ENCODE data around the gene RARRES1.

RARRES1 gene

GRCh38 chr3:158763421-158763820, 31.2 kb upstream of the RARRES1 start:
- Histone ChIP-seq H3K4me1 (ENCODE audit: control insufficient read depth, insufficient read depth, low read length, unreplicated experiment) (peaks cover 11% of the 10 kb centered on the region), H3K27ac (ENCODE audit: low read depth, low read length) (no peak overlapping the region), H3K79me2 (ENCODE audit: control insufficient read depth, insufficient read depth, low read length, unreplicated experiment) (no peaks in the 10 kb centered on the region), H3K4me3 (ENCODE audit: low read depth, low read length) (no peak overlapping the region), H2AFZ (ENCODE audit: low read length, unreplicated experiment) (no peak overlapping the region), H3K27me3 (ENCODE audit: insufficient read depth, low read length) (peaks cover 4% of the 10 kb centered on the region; the same call in 1 of the 2 replicates), H3K36me3 (ENCODE audit: insufficient read depth, low read length) (no peaks in the 10 kb centered on the region)

DNA sequence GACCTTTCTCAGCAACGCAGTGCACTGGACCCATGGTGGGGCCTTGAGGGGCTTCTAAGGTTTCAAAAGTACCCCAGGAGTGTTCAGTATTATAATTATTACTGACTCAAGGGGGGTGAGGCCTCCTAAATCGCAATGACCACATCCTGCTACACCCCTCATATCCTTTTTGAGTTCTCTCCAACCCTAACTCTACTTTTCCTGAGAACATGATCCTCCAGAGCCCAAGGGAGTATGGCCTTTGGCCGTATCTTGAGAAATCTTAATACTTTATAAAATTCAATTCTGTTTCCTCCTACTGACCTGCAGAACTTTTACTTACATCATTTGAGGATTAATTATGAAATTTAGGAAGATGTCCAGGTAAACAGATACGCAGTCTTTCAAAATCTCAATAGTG, 30.4 kb upstream of the RARRES1 start:
- Histone ChIP-seq H3K4me1 (ENCODE audit: control insufficient read depth, insufficient read depth, low read length, unreplicated experiment) (peaks cover 4% of the 10 kb centered on the region), H3K27ac (ENCODE audit: low read depth, low read length) (no peak overlapping the region), H3K27me3 (ENCODE audit: insufficient read depth, low read length) (peaks cover 4% of the 10 kb centered on the region; the same call in 1 of the 2 replicates)

GRCh38 chr3:158761350-158761749, 29.1 kb upstream of the RARRES1 start:
- Histone ChIP-seq H3K79me2 (ENCODE audit: control insufficient read depth, insufficient read depth, low read length, unreplicated experiment) (no peaks in the 10 kb centered on the region), H3K4me3 (ENCODE audit: low read depth, low read length) (no peak overlapping the region), H3K36me3 (ENCODE audit: insufficient read depth, low read length) (no peaks in the 10 kb centered on the region), H3K27ac (ENCODE audit: low read depth, low read length) (no peak overlapping the region), H2AFZ (ENCODE audit: low read length, unreplicated experiment) (no peak overlapping the region), H3K27me3 (ENCODE audit: insufficient read depth, low read length) (peaks cover 2% of the 10 kb centered on the region; the same call in 1 of the 2 replicates), H3K4me1 (ENCODE audit: control insufficient read depth, insufficient read depth, low read length, unreplicated experiment) (peaks cover 4% of the 10 kb centered on the region)

More for the DNA sequence above, 30.4 kb upstream of the RARRES1 start:
- H3K4me3 ChIP-seq (ENCODE audit: low read depth, low read length) = no peak overlapping the region
- no peaks in the 10 kb centered on the region for H3K79me2 ChIP-seq (ENCODE audit: control insufficient read depth, insufficient read depth, low read length, unreplicated experiment)
- H3K36me3 ChIP-seq (ENCODE audit: insufficient read depth, low read length) = no peaks in the 10 kb centered on the region
- H2AFZ ChIP-seq (ENCODE audit: low read length, unreplicated experiment) = no peak overlapping the region

GRCh38 chr3:158755421-158755820, 23.2 kb upstream of the RARRES1 start:
- Histone ChIP-seq H3K4me3 (ENCODE audit: low read depth, low read length) (no peak overlapping the region), H3K36me3 (ENCODE audit: insufficient read depth, low read length) (no peaks in the 10 kb centered on the region), H3K79me2 (ENCODE audit: control insufficient read depth, insufficient read depth, low read length, unreplicated experiment) (no peaks in the 10 kb centered on the region), H2AFZ (ENCODE audit: low read length, unreplicated experiment) (no peak overlapping the region), H3K4me1 (ENCODE audit: control insufficient read depth, insufficient read depth, low read length, unreplicated experiment) (no peaks in the 10 kb centered on the region), H3K27ac (ENCODE audit: low read depth, low read length) (no peak overlapping the region), H3K27me3 (ENCODE audit: insufficient read depth, low read length) (no peaks in the 10 kb centered on the region)

DNA sequence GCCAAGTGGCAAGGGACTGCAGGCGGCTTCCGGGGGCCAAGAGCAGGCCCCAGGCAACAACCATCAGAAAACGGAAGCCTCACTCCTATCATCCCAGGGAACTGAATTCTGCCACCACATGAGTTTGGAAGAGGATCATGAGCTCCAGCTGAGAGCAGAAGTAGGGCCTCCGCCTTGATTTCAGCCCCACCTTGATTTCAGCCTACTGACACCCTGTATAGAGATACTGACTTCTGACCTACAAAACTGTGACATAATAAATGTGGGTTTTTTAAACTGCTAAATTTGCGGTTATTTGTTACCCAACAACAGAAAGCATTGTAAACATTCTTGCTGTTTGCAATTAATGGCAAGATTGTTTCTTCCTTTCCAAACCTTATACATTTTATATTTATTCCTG, 21.6 kb upstream of the RARRES1 start:
- no peaks in the 10 kb centered on the region for H3K36me3 ChIP-seq (ENCODE audit: insufficient read depth, low read length)

DNA sequence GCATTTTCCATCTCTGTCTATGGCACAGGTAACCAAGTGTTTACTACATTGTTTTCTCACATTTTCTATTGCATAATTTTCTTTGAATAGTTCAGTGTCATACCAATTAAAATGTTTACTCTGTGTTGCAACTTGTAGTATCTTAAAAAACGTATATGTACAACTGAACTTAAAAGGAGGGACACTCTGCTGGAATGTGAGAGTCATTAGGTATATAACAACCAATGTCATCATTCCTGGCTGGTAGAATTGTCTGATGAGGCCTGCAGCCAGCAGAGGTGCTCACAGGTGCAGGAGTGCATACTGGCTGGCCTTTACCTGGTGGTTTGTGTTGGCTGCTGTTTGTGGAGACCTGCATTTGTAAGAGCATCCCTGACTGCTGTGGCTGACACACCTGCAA, 19.1 kb upstream of the RARRES1 start:
- Histone ChIP-seq H3K27me3 (ENCODE audit: insufficient read depth, low read length) (no peaks in the 10 kb centered on the region), H2AFZ (ENCODE audit: low read length, unreplicated experiment) (no peak overlapping the region), H3K36me3 (ENCODE audit: insufficient read depth, low read length) (no peaks in the 10 kb centered on the region), H3K79me2 (ENCODE audit: control insufficient read depth, insufficient read depth, low read length, unreplicated experiment) (no peaks in the 10 kb centered on the region), H3K4me3 (ENCODE audit: low read depth, low read length) (no peak overlapping the region), H3K27ac (ENCODE audit: low read depth, low read length) (no peak overlapping the region), H3K4me1 (ENCODE audit: control insufficient read depth, insufficient read depth, low read length, unreplicated experiment) (peaks cover 26% of the 10 kb centered on the region)

More for the DNA sequence above, 21.6 kb upstream of the RARRES1 start:
- Histone ChIP-seq H3K27me3 (ENCODE audit: insufficient read depth, low read length) (no peaks in the 10 kb centered on the region), H3K4me1 (ENCODE audit: control insufficient read depth, insufficient read depth, low read length, unreplicated experiment) (peaks cover under 1% of the 10 kb centered on the region), H3K4me3 (ENCODE audit: low read depth, low read length) (no peak overlapping the region), H3K79me2 (ENCODE audit: control insufficient read depth, insufficient read depth, low read length, unreplicated experiment) (no peaks in the 10 kb centered on the region), H3K27ac (ENCODE audit: low read depth, low read length) (no peak overlapping the region), H2AFZ (ENCODE audit: low read length, unreplicated experiment) (no peak overlapping the region)

DNA sequence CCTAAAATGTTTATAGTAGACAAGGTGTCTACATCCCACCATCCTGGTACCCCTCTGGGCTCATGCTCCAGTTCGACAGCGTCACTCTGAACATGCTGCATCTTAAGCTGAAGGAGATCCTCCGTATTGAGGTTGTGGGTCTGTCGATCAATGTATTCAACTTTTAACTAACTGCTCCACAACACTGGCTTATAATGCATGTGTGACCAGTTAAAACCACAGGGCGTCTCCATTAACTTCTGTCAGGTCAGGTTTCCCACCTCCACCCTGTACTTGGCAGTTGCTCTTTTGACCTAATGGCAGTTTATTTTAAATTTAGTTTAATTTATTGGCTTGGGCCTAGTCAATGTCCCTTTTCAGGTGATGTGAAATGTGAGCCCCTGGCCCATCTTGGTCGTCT, 17.8 kb upstream of the RARRES1 start:
- Histone ChIP-seq H3K4me3 (ENCODE audit: low read depth, low read length) (no peak overlapping the region), H2AFZ (ENCODE audit: low read length, unreplicated experiment) (no peak overlapping the region), H3K27ac (ENCODE audit: low read depth, low read length) (no peak overlapping the region), H3K36me3 (ENCODE audit: insufficient read depth, low read length) (0 out of 2 replicates have a peak, but pooled peaks cover under 1% of the 10 kb centered on the region), H3K79me2 (ENCODE audit: control insufficient read depth, insufficient read depth, low read length, unreplicated experiment) (no peaks in the 10 kb centered on the region), H3K27me3 (ENCODE audit: insufficient read depth, low read length) (no peaks in the 10 kb centered on the region), H3K4me1 (ENCODE audit: control insufficient read depth, insufficient read depth, low read length, unreplicated experiment) (peaks cover 27% of the 10 kb centered on the region)

DNA sequence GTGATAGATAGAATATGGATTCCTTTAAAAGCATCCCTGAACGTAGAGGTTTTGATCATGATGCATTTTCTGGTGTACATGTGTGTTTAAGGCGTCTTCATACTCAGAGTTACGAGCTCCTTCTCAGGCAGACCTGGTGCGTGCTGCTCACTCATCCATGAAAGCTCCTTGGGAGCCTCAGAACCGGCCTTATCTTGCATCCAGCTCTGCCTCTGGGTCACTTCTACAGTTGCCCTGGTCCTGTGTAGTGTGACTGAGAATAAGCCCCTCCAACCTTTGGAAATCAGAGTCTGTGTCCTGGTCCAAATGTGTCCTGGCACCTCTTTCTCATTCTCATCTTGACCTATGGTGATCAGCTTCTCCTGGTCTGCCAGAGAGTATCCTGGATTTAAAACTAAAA, 17.3 kb upstream of the RARRES1 start:
- peaks cover 27% of the 10 kb centered on the region for H3K4me1 ChIP-seq (ENCODE audit: control insufficient read depth, insufficient read depth, low read length, unreplicated experiment)
- no peaks in the 10 kb centered on the region for H3K79me2 ChIP-seq (ENCODE audit: control insufficient read depth, insufficient read depth, low read length, unreplicated experiment)
- H3K36me3 ChIP-seq (ENCODE audit: insufficient read depth, low read length) = 0 out of 2 replicates have a peak, but pooled peaks cover 4% of the 10 kb centered on the region
- H3K27ac ChIP-seq (ENCODE audit: low read depth, low read length) = no peak overlapping the region
- H3K4me3 ChIP-seq (ENCODE audit: low read depth, low read length) = no peak overlapping the region
- H2AFZ ChIP-seq (ENCODE audit: low read length, unreplicated experiment) = no peak overlapping the region
- no peaks in the 10 kb centered on the region for H3K27me3 ChIP-seq (ENCODE audit: insufficient read depth, low read length)

GRCh38 chr3:158748237-158748828, 16.1 kb upstream of the RARRES1 start:
- H3K4me1 ChIP-seq (ENCODE audit: control insufficient read depth, insufficient read depth, low read length, unreplicated experiment) = peaks cover 27% of the 10 kb centered on the region
- H3K4me3 ChIP-seq (ENCODE audit: low read depth, low read length) = no peak overlapping the region
- H3K79me2 ChIP-seq (ENCODE audit: control insufficient read depth, insufficient read depth, low read length, unreplicated experiment) = no peaks in the 10 kb centered on the region
- H3K27ac ChIP-seq (ENCODE audit: low read depth, low read length) = no peak overlapping the region
- H3K27me3 ChIP-seq (ENCODE audit: insufficient read depth, low read length) = no peaks in the 10 kb centered on the region
- H2AFZ ChIP-seq (ENCODE audit: low read length, unreplicated experiment) = no peak overlapping the region
- H3K36me3 ChIP-seq (ENCODE audit: insufficient read depth, low read length) = 0 out of 2 replicates have a peak, but pooled peaks cover 4% of the 10 kb centered on the region

- Histone ChIP-seq H3K4me1 (ENCODE audit: control insufficient read depth, insufficient read depth, low read length, unreplicated experiment) (peaks cover 35% of the 10 kb centered on the region), H3K79me2 (ENCODE audit: control insufficient read depth, insufficient read depth, low read length, unreplicated experiment) (no peaks in the 10 kb centered on the region), H3K27ac (ENCODE audit: low read depth, low read length) (peak overlapping the region; percentile 63), H2AFZ (ENCODE audit: low read length, unreplicated experiment) (peak overlapping the region; percentile 27), H3K27me3 (ENCODE audit: insufficient read depth, low read length) (no peaks in the 10 kb centered on the region), H3K4me3 (ENCODE audit: low read depth, low read length) (no peak overlapping the region), H3K36me3 (ENCODE audit: insufficient read depth, low read length) (0 out of 2 replicates have a peak, but pooled peaks cover 4% of the 10 kb centered on the region)
These were observed 15.2 kb upstream of the RARRES1 start for GRCh38 chr3:158747417-158747816.

- H3K27ac ChIP-seq (ENCODE audit: low read depth, low read length) = no peak overlapping the region
- no peak overlapping the region for H2AFZ ChIP-seq (ENCODE audit: low read length, unreplicated experiment)
- H3K36me3 ChIP-seq (ENCODE audit: insufficient read depth, low read length) = 0 out of 2 replicates have a peak, but pooled peaks cover 4% of the 10 kb centered on the region
These were observed 13.3 kb upstream of the RARRES1 start for GRCh38 chr3:158745551-158745950.

More at GRCh38 chr3:158745551-158745950, 13.3 kb upstream of the RARRES1 start:
- H3K27me3 ChIP-seq (ENCODE audit: insufficient read depth, low read length) = no peaks in the 10 kb centered on the region
- no peak overlapping the region for H3K4me3 ChIP-seq (ENCODE audit: low read depth, low read length)
- peaks cover 35% of the 10 kb centered on the region for H3K4me1 ChIP-seq (ENCODE audit: control insufficient read depth, insufficient read depth, low read length, unreplicated experiment)
- no peaks in the 10 kb centered on the region for H3K79me2 ChIP-seq (ENCODE audit: control insufficient read depth, insufficient read depth, low read length, unreplicated experiment)

Data from ACC112 (cell line).